Fibroblast of mammary gland (primary cell): Measurements from ENCODE around the gene MYO7A.

Experiments
- DNase-seq: peaks from one replicate; pipeline ENCODE4 v3.0.0-alpha.2; 2010; ENCODE audit warnings: low read depth
- H3K4me3 ChIP-seq: 2 replicates; pipeline ENCODE4 v1.5.1; 2011; ENCODE audit warnings: low read depth, mild to moderate bottlenecking, low read length, moderate library complexity; ENCODE audit not compliant: control insufficient read depth
- CTCF ChIP-seq: conservative IDR thresholded peaks from 2 replicates; pipeline ENCODE4 v1.5.1; 2011; ENCODE audit warnings: low read depth, low read length, inconsistent platforms; ENCODE audit not compliant: control insufficient read depth, insufficient read depth

The MYO7A gene

GRCh38 chr11:77198440-77198849 is 70.4 kb downstream of the MYO7A start:
- H3K4me3 ChIP-seq: no peak overlapping the region
- TF ChIP-seq CTCF: peak; percentile 39
- DNase-seq: peak; percentile 23

- TF ChIP-seq CTCF: no peak
- no peak overlapping the region for H3K4me3 ChIP-seq
Observed at GRCh38 chr11:77199137-77199745, 71.2 kb downstream of the MYO7A start.

GRCh38 chr11:77200351-77201268 is 72.6 kb downstream of the MYO7A start:
- H3K4me3 ChIP-seq: no peak overlapping the region
- DNase-seq: no peak
- no peak for TF ChIP-seq CTCF

More at GRCh38 chr11:77199137-77199745, 71.2 kb downstream of the MYO7A start:
- DNase-seq: no peak

- no peak for DNase-seq
- TF ChIP-seq CTCF: no peak
- no peak overlapping the region for H3K4me3 ChIP-seq
Observed at GRCh38 chr11:77201370-77201769, 73.3 kb downstream of the MYO7A start.

GRCh38 chr11:77201991-77202841 is 74.2 kb downstream of the MYO7A start:
- DNase-seq: no peak
- TF ChIP-seq CTCF: no peak

GRCh38 chr11:77202941-77203900 is 75.2 kb downstream of the MYO7A start:
- H3K4me3 ChIP-seq: no peak overlapping the region
- DNase-seq: no peak
- TF ChIP-seq CTCF: no peak

More at GRCh38 chr11:77201991-77202841, 74.2 kb downstream of the MYO7A start:
- no peak overlapping the region for H3K4me3 ChIP-seq
